GM19240 (cell line): ENCODE results near the gene ATP9A.
"Not testable (repeated sequence)": the region's sequence is repeated elsewhere in the genome, so short reads cannot be mapped to it uniquely, and the experiment has no call there.

Experiments used
- DNase-seq: peaks from one replicate; pipeline ENCODE4 v3.0.0; 2011; ENCODE audit warnings: low spot score; ENCODE audit not compliant: insufficient read length

The ATP9A gene

DNA sequence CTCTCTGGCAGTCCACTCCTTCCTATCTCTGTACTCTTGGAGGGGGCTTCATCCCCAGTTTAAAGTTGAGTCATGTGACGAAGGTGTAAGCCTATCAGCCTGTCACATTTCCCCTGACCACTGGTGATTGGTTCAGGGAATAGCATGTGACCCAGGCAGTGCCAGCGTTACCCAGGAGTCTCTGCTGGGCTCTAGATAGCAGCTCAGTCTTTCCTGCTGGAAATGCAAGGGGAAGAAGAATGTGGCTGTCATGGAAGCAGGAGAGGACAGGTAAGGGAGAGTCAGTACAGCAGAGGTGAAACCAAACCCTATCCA is 190.1 kb downstream of the ATP9A start:
- no peak for DNase-seq

DNA sequence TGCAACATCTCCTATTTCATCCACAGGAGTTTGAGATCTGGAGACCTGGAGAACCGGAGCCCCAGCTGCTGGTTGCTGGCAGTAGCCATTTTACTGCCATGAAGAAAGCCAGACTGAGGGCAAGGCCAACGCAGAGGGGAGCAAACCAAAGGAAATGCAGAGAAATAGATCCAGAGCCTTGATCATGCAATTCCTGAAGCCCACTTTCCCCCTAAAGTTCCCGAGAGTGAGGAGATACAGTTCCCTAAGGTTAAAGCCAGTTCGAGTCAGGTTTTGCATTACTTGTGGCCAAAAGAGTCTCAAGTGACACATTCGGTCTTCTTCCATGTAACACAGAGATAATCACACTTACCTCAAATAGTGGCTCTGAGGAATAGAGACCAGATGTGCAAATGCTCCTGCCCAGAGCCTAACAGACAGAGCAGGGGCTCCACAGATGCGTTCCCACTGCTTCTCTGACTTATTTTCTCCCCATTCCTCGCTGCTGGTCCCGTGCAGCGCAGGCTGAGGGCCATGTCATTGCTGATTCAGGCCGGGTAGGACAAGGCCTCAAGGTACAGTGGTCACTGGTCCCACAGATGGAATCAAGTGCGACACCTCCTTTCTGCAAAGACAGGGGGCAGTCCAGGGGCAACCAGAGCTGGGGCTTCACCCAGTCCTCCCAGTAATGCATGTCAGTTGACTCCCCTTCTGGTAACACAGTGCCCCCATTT is 190.6 kb downstream of the ATP9A start:
- DNase-seq: no peak

DNA sequence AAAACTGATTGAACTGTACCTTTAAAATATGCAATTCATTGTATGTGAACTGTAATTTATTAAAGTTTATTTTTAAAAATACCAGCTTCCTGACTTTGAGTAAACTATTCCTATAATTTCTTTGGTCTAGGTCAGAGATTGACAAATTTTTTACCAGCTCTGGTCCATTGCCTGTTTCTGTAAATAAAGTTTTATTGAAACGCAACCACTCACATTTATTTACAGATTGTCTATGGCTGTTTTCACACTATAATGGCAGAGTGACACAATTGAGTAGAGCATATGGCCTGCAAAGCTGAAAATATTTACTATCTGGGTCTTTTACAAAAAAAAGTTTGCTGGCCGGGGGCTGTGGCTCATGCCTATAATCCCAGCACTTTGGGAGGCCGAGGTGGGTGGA is 192.7 kb downstream of the ATP9A start:
- DNase-seq: no peak

DNA sequence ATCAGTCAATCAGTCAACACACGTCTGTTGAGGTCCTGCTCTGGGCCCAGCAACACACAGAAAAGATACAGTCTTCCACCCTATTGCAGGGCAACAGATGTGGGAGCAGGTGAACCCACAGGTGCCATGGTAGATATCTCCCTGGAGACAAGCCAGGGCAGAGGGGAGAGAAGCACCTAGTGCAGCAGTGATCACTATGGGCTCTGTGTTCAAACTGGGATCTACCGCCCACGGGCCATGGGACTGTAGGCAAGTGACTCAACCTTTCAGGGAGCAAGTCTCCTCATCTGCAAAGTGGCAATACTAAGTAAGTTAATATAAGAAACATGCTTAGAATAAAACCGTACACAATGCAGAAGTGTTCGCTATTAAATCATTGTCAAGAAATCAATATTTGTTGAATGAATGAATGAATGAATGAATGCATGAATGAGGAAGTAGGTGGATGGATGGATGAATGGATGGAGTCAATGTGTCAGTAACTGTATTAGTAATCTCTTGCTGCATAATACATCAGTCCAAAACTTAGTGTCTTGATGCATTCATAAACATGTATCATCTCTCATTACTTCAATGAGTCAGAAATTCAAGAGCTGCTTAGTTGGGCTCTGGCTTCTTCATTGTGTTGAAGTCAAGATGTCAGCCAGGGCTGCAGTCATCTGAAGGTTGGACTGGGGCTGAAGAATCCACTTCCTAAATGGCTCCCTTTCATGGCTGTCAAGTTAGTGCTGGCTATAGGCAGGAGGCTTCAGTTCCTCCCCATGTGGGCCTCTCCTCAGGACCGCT is 193.7 kb downstream of the ATP9A start:
- no peak for DNase-seq

DNA sequence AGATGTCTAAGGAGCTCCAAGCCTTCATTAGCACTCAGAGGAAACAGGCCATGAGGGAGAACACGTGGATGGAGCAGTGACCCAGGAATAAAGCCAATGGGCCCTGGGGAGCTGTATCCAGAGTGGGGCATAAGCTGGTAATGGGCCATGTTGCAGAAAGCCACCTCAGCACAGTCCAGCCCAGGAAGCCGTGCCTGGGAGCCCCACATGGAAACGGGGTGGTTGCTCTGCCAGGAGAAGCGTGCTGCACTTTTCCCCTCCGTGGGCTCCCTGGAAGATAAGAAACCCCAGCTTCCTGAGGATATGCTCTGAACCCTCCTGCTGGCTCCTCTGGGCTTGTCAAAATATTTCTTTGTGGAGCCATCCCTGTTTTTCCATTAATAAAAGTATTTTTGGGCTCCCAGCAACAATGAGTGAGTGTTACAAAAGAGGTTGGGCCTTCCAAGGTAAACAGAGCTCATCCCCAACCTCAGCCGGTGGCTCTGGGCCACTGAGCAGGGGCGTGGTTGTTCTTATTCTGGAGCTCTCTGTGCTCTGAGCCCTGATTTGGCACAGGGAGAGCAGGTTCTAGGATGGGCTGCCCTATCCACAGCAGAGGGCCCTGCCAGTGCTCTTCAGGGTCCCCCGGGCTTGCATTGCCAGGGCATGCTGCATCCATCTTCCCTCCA is 194.5 kb downstream of the ATP9A start:
- DNase-seq: no peak

DNA sequence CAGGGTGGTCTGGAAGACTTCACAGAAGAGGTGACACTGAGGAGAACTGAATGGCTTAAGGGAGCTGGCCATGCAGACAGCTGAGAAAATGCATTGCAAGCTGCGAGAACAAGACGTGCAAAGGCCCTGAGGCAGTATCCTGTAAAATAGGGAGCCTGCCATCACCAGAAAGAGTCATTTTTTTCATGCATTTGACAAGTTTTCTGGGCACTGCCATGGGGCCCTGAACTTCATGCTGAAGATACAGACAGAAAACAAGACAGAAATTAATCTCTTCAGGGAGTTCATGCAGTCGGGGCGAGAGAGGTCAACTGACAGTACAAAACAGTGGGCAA is 196.8 kb downstream of the ATP9A start:
- DNase-seq: no peak

DNA sequence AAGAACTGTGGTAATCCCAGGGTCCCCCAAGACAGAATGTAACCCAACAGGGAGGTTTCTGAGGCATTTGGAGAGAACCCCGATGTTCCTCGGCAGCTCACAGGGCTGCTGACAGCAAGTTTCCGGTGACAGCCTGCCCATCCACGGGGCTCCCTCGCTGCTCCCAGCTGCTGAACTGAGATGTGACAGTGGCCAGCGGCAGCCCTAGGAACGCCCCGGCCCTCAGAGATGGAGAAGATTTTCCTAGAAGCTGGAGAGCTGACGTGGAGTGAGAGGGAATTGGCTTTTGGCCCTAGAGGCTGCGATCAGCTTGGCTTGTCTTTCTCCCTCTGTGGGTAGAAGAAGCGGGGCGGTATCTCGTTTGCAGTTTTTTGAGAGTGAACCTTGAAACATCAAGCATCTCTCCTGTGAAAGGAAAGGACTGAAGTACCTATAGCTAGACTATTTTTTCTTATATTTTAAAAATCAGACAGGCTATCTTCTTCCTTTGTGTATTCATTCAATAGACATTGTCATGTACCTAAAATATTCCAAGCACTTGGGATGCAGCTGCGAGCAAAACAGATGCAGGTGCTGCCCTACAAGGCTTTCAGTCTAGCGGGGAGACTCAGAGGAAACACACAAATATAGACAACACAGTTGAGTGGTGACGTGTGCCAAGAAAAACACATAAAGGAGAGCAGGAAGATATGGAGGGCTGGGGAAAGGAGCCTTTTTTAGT is 197.3 kb downstream of the ATP9A start:
- DNase-seq: no peak

DNA sequence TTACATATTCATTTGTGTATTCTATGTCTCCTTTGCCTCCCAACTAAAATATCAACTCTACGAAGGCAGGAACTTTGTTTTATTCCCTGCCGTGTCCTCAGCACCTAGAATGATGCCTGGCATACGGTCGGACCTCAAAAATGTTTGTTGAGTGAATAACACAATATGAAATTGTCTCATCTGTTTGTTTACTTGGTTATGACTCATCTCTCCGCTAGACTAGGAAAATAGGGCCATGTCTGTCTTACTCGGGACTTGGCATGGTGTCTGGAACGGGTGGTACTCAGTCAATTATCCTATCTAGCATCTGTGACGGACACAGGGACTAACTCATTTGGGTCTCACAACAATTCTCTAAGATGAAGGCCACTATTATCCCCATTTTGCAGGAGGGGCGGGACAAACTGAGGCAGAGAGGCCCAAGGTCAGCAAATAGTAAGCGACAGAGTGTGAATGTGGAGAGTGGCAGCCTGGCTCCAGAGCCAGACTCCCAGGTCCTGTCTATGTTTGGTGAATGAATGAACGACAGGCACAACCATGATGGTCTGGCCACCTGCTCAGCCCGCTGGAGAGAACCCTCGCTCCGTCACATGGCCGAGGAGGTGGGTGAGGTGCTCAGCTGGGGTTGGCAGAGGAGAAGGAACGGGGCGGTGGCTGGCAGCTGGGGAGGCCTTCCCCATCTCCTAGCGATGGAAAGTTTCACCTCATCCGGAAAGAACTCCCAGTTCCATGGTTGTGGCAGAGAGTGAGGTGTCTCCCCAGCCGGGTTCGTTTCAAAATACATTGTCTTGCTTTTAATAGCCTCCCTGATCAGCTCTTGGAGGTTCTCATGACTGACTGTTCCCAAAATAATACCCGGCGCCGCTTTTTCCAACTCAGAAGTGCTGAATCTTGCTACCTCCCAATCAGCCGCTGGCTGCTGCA is 198.1 kb downstream of the ATP9A start:
- no peak for DNase-seq

DNA sequence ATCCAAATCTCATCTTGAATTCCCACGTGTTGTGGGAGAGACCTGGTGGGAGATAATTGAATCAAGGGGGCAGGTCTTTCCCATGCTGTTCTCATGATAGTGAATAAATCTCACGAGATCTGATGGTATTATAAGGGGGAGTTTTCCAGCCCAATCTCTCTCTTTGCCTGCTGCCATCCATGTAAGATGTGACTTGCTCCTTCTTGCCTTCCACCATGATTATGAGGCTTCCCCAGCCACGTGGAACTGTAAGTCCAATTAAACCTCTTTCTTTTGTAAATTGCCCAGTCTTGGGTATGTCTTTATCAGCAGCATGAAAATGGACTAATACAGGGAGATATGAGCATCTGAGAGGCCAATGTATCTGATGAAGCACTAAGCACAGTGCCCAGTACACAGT is 199.7 kb downstream of the ATP9A start:
- not testable (repeated sequence) for DNase-seq

DNA sequence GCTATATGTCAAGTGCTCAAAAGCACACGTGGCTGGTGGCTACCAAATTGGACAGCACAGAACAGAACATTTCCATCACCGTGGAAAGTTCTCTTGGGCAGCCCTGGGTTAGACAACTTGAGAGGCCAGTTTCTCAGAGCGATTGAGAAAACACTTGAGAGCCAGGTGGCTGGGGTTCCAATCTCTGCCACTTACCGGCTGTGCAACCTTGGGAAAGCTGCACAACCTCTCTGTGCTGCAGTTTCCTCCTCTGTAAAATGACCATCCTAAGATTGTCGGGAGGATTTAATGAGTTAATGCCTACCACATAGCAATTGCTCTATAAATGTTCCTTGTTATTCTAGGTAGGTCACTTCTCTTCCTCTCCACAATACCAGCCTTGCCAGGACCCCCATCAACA is 200.6 kb downstream of the ATP9A start:
- no peak for DNase-seq

DNA sequence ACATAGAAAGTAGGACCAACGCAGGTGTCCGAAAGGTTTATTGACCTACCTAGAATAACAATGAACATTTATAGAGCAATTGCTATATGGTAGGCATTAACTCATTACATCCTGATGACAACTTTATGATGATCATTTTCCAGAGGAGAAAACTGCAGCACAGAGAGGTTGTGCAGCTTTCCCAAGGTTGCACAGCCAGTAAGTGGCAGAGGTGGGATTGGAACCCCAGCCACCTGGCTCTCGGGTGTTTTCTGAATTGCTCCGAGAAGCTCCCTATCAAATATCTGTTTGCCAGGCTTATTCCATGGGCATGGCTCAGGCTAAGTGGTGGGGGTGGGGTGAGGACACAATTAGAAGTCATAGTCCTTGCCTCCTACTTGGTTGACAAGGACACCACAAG is 201.6 kb downstream of the ATP9A start:
- DNase-seq: no peak

DNA sequence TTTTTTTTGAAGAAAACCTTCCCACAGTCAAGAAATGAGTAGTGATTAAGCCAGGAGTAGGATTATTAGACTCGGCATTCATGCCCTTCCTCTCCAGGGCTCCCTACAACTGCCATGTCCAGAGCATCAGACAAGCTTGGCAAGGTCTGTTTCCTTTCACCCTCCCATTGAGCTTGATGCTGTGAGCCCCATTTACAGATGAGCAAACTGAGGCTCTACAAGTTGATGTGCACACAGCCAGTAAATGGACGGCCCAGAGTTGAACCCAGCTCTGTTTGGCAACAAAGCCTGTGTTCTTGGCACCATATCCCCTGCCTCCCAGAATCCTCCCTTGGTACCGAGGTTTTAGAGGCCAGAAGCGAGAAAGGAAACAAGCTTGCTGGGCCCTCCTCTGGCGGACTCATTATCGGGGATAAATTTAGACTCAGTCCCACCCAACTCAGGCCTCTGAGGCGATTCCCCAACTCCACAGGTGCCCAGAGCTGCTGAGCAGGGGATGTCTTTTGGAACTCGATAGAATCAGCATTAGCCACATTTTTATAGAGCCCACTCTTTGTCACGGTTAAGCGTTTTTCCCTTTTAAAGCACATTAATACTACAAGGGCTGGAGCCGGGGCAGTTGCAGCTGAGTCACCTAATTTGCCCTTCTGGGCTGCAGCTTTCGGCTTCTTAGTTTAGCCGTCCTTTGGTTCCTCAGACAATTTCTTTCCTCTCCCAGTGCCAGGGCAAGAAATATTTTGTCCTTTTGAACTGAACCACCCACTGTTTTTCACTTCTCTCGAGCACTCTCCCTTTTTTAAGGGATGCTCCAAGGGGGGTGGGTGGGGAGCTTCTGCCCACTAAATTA is 202.7 kb downstream of the ATP9A start:
- DNase-seq: no peak

DNA sequence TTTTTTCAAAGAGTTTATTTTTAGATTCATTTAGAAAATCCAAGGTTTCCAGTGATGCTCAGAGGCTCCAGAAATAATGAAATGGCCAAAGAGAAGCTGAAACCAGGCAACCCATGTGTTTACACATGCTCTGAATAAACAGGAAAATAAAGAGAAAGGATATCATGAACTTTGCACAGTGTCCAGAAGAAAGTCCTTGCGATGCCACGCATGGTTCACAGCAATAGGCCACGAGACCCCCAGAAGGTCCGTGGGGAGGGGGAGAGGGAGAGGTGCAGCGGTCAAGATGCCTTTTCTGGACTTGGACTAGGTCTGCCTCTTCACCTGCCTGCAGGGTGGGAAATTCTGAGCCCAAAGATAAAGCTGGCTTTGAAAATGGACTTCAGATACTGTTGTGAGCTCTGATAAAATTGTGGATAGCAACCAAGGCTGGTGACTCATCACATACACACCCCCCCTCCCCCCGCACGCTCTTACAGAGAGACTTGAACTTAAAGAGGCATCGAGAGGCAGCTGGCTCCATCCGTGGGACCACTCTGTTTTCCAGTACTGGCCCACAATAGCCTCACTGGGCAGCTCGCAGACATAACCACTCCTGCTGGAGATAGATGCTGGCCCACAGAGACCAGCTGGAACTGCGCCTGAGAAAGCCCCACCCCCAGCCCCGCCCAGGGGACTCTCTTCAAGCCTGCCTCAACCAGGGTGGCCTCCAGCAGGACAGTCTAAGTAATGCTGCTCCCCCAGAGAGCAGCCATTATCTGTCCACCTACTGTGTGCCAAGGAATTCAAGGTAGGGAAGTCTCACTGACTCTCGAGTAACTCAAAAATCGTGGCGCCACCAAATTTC is 204.5 kb downstream of the ATP9A start:
- DNase-seq: no peak

DNA sequence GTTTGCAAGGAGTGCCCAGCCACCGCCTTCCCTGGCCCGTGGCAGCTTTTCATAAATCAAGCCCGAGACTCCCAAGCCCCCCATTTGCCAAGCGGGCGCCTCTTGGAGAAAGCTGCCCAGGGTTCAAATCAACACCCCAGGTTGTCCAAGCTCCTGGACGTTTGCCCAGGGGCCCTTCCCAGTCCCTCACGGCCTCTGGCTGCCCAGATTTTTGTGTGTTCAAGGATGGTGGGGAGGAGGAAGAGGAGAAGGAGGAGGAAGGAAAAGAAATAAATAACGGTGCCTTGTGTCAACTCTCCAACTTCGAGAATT is 205.1 kb downstream of the ATP9A start:
- DNase-seq: no peak

DNA sequence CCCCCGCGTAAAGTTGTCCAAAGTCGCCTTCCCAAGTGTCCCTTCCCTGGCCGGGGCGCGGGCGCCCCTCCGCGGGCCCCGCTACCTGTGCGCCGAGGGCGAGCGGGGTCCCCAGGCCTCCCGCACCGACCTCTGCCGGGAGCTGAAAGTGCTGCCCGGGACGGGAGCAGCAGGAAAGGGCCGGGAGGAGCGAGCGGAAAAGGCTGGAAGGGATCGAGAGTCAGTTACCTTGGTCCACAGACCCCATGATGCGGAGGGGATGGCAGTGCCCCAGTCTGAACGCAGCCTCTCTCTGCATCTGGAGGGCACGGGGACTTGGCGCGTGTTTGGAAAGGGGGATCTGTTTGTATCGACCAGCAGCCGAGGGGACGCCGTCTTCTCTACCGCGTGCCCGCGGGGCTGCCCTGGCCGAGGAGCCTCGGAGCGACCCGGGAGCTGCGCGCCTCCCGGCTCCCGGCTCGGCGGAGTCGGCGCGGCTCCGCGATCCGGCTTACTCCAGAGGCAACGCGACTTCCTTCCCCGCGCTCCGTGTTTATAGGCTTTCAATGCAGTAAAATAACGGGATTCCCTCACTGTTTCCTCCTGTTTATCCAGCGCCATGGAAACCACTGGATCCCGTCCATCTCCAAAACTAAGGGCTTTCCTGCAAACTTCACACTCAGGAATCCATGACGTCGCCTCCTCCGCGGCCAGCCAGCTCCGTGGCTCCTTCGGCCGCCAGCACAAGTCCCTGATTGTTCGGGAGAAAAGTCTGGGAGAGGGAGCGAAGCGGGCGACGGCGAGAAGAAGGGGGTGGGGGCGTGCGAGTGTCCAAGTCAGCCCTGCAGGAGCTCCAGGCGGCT is 205.6 kb downstream of the ATP9A start:
- DNase-seq: no peak

DNA sequence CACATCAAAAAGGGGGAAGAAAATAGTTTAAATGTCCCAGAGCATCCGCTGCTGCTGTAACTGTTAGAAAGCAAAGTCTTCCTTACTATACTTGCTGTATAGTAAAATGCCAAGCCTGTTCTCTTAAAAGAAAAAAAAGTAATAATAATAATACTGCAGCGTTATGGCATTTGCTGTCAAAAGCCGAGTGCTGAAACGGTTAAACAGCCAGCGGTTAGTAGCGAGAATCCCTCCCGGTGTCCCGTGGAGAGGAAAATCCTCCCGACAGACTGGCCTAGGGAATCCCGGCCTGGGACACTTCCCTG is 206.2 kb downstream of the ATP9A start:
- no peak for DNase-seq

DNA sequence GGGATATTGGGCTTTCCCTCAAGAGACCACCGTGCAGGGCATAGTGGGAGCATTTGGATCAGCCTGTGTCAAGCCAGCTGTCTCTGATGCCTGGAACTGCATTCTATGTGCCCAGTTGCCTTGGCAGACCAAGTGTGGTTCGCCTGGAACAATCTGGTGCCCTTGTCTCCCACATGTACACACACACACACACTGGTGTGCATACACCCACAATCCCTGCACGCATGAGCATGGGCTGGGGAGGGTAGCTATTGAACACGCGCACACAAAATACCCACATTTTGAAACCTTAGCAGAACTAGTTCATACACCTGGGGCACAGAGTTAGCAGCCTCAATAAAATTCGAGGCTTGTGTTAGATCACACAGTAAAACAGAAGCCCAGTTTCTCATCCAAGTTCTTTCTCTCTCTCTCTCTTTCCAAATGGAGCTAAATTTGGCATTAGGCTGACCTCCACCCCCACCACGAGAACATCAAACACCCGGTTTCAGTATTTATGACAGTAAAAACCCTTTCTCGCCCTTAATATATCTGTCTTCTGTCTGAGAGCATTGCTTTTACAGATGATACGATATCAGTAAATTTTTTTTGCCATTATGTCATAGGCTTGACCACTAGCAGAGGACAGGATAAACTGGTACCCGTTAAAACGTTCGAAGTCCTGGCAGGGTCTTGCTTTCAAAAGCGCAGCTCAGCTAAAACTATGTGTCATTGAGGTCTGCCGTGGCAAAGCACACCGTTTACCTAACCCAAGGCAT is 207.5 kb downstream of the ATP9A start:
- no peak for DNase-seq

DNA sequence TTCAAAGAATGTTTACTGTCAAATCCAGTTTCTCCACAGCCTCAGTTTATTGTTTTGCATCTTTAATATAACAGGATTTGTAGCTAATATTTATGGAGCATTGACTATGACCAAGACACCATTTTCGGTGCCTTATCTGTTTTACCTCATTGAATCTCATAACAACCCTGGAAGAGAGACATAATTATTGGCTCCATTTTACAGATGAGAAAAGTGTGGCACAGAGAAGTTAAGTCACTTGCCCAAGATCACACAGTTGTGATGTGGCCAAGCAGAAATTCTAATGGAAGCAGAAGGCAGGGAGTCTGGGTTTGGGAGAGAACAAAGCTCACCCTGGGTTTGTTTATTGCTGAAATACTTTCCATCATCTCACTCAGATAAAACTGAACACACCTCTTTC is 208.1 kb downstream of the ATP9A start:
- DNase-seq: no peak
